ENCODE data around the gene IL32.
"Not testable (repeated sequence)": the region's sequence is repeated elsewhere in the genome, so short reads cannot be mapped to it uniquely, and the experiment has no call there.

IL32 gene

DNA sequence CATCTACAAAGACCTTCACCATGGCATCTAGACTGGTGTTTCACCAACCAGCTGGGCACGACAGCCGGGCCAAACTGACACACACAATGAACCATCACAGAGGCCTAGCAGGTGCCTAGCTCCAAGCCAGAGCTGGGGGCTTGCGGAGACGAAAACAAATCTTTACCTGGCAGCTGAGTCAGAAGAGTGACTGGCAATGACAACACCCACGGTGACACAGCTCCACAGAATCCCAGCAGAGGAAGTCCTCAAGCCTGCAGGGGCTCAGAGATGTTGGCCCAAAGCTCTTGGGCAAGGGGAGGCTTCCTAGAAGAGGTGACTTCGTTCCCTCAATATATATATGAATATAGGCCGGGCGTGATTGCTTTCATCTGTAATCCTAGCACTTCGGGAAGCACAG, 13.9 kb upstream of the IL32 start:
- no peak for DNase-seq (ENCODE audit: low read depth in 2 of 2)

DNA sequence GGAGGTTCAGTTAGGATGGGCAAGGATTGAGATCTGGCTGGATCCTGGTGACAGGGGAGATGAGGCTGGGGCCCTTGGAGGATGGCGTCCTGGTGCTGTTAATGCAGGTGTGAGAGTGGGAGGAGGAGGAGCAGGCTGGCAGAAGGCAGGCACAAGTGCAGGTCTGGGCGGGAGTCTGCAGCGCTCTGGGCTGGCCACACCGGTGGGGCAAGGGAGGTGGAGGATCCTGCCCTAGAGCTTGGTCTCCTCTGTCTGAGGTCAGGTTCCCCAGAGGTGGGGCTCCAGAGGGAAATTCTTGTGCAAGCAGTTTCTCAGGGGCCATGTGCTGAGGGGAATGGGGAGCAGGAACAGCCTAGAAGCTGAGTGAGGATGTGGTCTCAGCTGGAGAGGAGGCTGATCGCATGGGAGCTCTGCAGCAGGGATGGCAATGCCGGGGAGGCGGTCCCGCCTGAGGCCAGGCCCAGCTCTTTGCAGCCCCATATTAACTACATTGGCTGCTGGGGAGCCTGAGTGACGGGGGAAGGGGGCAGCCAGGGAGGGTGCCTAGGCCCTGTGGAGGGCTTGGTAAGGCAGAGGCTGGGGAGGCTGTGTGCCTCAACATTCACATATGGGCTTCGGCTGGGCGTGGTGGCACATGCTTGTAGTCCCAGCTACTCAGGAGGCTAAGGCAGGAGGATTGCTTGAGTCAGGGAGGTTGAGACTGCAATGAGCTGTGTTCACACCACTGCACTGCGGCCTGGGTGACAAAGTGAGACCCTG, 12.7 kb upstream of the IL32 start:
- not testable (repeated sequence) for DNase-seq (ENCODE audit: low read depth in 2 of 2)

DNA sequence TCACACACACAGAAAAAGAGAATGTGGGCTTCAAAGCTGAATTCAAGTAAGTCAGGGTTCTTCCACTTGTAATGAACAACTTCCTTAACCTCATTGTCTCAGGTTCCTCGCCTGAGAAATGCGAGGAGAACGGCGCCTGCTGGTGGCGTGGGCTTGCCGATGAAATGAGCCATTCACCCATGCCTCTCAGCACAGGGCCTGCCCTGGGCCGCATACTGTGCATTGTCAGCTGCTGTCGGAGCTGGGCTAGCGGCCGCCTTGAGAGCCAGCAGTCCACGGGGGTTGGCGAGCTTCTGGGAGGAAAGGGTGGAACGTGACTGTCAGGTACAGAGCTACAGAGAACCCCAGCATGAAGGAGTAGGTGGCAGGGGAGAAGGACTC, 12.1 kb upstream of the IL32 start:
- DNase-seq (ENCODE audit: low read depth in 2 of 2) = not testable (repeated sequence)

DNA sequence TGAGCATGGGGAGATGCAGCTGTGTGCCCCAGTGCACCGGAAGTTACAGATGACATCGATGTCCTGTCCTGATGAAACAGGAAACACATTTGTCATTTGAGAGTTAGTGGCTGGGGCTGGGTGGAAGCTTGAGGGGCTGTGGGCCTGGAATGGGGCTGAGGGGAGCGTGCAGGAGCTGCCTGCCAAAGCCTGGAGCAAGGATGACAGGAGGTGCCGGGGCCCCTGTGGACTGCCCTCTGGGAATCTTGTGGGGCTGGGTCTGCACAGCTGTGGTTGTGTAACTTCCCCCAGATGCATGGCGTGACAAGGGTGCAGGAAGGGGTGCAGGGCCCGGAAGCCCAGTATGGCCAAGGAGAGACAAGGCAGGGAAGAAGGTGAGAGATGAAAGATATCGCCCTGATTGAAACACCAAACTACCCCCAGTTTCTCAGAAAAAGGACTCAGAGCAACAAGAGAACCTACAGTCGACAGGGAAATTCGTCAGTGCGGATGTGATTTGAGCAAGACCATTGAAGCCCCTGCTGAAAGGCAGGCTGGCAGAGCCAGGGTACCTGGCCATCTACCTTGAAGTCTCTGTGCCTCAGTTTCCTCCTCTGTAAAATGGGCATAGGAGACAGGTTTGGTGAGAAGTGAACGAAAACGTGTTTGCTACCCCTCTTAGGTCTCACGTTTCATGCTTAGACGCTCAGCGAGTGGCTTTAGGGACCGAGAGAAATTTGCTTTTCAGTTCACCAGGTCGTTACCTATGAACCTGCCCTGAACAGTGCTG, 10.3 kb upstream of the IL32 start:
- DNase-seq (ENCODE audit: low read depth in 2 of 2) = no peak

DNA sequence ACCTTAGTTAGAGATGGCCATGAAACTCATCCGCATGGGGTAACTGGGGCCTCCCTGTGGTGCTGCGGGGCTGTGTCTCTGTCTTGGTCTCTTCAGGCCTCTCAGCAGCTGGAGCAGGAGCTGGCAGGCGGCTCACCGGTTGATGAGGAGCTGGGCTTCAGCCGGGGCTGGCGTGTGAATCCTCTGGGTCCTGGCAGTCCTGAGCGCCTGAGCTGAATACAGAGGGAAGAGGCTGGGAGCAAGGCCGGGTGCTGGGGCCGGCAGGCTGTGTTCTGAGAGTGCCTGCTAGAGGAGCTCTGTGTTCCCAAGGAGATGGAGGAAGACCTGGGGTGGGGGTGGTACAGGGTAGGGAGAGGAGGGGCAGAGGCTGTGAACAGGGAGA, 9.7 kb upstream of the IL32 start:
- not testable (repeated sequence) for DNase-seq (ENCODE audit: low read depth in 2 of 2)

GRCh38 chr16:3056336-3057180, 8.9 kb upstream of the IL32 start:
- no peak for DNase-seq (ENCODE audit: low read depth in 2 of 2)

DNA sequence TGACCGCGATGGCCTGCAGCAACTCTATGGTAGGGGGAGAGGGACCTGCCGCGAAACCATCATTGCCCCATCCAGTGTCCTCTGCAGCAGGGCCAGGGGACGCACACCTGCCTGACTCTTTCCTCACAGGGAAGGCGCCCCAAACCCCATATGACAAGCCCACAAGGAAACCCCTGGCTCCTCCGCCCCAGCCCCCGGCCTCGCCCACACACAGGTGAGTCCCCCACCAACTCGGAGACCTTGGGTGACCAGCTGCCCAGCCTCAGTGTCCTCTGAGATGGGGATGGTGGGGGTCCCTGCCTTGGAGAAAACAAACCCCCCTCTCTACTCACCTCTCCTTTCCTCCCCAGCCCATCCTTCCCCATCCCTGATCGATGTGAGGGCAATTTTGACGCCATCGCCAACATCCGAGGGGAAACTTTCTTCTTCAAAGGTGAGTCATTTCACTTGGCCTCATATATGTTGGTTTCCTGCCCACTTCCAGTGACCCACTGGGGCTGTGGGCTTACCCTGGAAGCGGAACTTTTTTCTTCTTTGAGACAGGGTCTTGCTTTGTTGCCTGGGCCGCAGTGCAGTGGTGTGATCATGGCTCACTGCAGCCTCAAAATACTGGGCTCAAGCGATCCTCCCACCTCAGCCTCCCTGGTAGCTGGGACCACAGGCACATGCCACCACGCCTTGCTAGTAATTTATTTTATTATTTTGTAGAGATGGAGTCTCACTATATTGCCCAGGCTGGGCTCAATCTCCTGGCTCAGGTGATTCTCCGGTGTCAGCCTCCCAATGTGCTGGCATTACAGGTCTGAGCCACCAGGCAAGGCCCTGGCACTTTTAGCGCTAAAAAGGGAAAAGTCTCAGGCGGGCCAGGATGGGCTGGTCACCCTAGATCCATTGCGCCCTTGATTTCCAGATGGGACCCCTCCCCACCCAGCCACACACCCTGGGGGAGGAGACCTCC, 8.0 kb upstream of the IL32 start:
- no peak for DNase-seq (ENCODE audit: low read depth in 2 of 2)

DNA sequence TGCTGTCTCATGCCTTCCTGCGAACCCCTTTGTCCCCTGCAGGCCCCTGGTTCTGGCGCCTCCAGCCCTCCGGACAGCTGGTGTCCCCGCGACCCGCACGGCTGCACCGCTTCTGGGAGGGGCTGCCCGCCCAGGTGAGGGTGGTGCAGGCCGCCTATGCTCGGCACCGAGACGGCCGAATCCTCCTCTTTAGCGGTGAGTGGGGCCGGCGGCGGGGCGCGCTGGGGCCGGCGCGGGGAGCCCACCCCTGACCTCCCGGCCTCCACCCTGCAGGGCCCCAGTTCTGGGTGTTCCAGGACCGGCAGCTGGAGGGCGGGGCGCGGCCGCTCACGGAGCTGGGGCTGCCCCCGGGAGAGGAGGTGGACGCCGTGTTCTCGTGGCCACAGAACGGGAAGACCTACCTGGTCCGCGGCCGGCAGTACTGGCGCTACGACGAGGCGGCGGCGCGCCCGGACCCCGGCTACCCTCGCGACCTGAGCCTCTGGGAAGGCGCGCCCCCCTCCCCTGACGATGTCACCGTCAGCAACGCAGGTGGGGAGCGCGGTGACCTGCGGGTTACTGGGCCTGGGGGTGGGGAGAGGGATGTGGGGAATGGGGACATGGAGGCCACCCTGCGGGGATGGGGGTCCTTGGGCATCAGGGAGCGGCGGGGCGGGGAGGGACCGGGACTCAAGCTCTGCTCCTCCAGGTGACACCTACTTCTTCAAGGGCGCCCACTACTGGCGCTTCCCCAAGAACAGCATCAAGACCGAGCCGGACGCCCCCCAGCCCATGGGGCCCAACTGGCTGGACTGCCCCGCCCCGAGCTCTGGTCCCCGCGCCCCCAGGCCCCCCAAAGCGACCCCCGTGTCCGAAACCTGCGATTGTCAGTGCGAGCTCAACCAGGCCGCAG, 7.1 kb upstream of the IL32 start:
- DNase-seq (ENCODE audit: low read depth in 2 of 2) = no peak

DNA sequence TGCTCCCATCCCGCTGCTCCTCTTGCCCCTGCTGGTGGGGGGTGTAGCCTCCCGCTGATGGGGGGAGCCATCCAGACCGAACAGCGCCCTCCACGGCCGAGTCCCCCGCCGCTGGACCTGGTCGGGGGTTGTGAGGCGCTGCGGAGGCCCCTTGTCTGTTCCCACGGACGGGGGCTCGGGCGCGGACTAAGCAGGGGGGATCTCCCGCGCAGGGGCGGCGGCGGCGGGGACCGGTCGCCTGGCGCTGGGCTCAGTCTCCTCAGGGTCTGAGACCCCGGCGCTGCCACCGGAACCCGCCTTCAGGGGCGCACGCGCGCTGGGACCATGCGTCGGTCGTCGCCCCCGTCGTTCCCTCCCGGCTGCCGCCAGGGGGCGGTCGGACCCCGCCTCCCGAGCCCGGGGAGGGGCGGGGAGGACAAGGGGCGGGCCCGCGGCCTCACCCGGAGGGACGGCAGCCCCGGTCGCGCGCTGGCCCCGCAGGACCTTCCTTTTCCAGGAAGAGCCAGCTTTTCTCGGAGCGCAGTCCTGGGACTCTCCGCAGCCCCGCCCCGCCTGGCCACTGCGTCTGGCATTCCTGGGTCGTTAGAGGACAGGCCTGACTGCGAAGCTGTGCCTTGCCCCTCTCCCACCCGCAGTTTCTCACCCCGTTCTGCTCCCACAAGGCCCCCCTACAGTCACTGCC, 6.3 kb upstream of the IL32 start:
- DNase-seq (ENCODE audit: low read depth in 2 of 2) = peak; percentile 75 to 82

- DNase-seq (ENCODE audit: low read depth in 2 of 2) = no peak
Observed at GRCh38 chr16:3059723-3060242, 5.7 kb upstream of the IL32 start.

GRCh38 chr16:3060339-3061127, 4.9 kb upstream of the IL32 start:
- DNase-seq (ENCODE audit: low read depth in 2 of 2) = no peak

- DNase-seq (ENCODE audit: low read depth in 2 of 2) = no peak
Observed at GRCh38 chr16:3062553-3062952, 2.9 kb upstream of the IL32 start.

DNA sequence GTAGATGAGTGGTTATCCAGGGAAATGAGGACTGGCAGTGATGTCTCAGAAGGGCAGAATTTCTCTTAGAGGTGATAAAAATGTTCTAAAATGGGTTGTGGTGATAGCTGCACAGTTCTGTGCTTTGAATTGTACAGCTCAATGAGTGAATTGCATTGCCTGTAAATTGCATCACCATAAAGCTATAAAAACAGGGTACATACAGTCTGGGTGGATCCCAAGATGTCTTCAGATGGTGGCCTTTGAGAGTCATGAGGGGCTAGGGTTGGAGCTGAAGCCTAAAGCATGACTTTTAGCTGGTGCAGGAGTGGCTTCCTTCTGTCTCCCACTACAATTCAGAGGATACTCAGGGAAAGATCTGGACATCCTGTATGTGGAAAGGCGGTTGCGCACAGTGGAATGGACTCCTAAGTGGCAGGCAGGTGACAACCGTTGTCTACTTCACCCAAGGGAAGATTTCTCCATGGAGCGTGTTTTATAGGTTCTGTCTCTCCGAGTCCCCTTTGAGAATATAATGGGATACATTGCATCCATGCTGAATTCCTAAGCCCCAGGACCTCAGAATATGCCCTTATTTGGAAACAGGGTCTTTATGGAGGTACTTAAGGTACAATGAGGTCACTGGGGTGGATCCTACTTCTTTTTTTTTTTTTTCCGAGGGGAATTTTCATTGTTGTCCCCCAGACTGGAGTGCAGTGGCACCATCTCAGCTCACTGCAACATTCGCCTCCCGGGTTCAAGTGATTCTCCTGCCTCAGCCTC, 1.6 kb upstream of the IL32 start:
- DNase-seq (ENCODE audit: low read depth in 2 of 2) = no peak

DNA sequence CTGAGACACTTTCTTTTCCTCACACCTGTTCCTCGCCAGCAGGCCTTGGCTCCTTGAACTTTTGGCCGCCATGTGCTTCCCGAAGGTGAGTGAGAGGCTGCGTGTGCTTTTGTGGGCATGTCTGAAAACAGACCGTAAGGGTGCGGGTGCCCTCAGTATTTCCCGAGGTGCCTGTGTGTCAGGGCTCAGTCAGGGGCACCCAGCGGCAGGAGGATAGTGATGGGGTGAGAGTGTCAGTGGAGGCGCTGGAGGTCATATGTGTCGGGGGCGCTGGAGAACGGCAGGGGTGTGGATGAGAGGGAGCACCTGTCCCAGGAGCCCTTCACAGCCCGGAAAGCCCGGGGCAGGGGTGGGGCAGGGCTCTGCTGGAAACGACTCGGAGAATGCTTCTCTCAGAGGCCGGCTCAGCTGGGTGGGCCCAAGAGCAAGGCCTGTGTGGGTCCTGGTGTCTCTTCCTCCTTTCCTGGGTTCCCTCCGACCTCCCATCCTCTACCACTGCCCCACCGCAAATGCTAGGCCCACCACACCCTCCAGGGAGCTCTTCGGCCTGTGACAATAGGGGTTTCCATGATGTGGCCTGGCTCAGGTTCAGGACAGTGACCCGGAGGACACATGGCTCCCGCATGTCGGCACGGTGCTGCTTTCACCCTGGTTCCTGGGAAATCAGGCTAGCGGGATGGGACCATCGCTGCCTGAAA, 451 bp downstream of the IL32 start:
- DNase-seq (ENCODE audit: low read depth in 2 of 2) = no peak

DNA sequence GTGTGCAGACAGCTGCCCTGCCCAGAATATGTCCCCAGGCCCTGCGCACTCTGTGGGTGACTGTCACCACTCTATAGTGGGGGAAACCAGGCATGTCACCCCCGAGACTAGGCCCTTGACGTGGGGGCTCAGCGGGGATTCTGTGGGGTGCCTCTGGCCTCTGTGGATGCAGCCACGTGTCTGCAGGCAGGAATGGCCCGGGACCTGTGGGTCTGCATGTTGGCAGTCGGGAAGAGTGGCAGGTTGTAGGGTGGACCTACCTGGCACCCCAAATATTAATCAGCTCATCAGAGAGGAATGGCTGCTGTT, 954 bp downstream of the IL32 start:
- DNase-seq (ENCODE audit: low read depth in 2 of 2) = no peak

GRCh38 chr16:3068487-3068886, 3.0 kb downstream of the IL32 start:
- DNase-seq (ENCODE audit: low read depth in 2 of 2) = no peak

- not testable (repeated sequence) for DNase-seq (ENCODE audit: low read depth in 2 of 2)
Observed at GRCh38 chr16:3069146-3069545, 3.7 kb downstream of the IL32 start.

All from activated CD4-positive, alpha-beta T cell treated with anti-CD3 and anti-CD28 coated beads for 24 hours (primary cell).